WERI-Rb-1 (cell line): ENCODE data around the gene PABPN1L.

Experiments
- DNase-seq: peaks from one replicate; pipeline ENCODE4 v3.0.0-alpha.2; 2020
- H3K27ac ChIP-seq: fragments of 250-450 bp; sonication (Bioruptor Pico); 2 replicates; pipeline ENCODE4 v1.5.1; 2020; ENCODE audit warnings: mild to moderate bottlenecking, moderate library complexity
- H3K27me3 ChIP-seq: fragments of 250-450 bp; sonication (Bioruptor Pico); 2 replicates; pipeline ENCODE4 v1.5.1; 2021; ENCODE audit warnings: mild to moderate bottlenecking, low read depth, moderate library complexity; ENCODE audit not compliant: insufficient read depth, severe bottlenecking
- H3K36me3 ChIP-seq: fragments of 250-450 bp; sonication (Bioruptor Pico); 2 replicates; pipeline ENCODE4 v1.5.1; 2020; ENCODE audit warnings: mild to moderate bottlenecking, moderate library complexity
- H3K4me3 ChIP-seq: 2 replicates; pipeline ENCODE4 v1.5.1; 2011; ENCODE audit warnings: low read depth, mild to moderate bottlenecking, control low read depth, low read length
- H3K9me3 ChIP-seq: fragments of 250-450 bp; sonication (Bioruptor Pico); 2 replicates; pipeline ENCODE4 v1.5.1; 2021; ENCODE audit warnings: mild to moderate bottlenecking, moderate library complexity; ENCODE audit not compliant: severe bottlenecking
- TF ChIP-seq, protein P1 (sequence below): IDR thresholded peaks from 2 replicates; pipeline ENCODE4 v1.5.1; 2011; ENCODE audit warnings: low read depth, mild to moderate bottlenecking, control low read depth, inconsistent platforms, low read length

Gene PABPN1L

DNA sequence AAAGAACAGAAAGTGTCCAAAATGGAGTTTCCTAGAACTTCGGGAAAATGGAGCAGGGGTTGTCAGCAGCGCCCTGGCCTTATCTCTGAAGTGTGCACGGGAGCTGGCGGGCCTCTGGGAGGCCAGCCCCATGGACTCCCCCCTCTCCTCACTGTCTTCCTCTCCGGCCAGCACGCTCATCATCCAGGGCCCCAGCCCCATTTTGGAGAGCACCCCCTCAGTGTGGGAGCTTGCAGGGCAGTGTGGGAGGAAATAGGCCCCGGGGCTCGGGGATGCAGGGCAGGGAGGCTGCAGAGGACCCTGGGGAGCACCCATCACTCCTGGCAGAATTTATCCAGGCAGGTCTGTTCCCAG lies 4.9 kb upstream of the PABPN1L start:
- TF ChIP-seq, protein P1, sequence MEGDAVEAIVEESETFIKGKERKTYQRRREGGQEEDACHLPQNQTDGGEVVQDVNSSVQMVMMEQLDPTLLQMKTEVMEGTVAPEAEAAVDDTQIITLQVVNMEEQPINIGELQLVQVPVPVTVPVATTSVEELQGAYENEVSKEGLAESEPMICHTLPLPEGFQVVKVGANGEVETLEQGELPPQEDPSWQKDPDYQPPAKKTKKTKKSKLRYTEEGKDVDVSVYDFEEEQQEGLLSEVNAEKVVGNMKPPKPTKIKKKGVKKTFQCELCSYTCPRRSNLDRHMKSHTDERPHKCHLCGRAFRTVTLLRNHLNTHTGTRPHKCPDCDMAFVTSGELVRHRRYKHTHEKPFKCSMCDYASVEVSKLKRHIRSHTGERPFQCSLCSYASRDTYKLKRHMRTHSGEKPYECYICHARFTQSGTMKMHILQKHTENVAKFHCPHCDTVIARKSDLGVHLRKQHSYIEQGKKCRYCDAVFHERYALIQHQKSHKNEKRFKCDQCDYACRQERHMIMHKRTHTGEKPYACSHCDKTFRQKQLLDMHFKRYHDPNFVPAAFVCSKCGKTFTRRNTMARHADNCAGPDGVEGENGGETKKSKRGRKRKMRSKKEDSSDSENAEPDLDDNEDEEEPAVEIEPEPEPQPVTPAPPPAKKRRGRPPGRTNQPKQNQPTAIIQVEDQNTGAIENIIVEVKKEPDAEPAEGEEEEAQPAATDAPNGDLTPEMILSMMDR: no peak
- Histone ChIP-seq H3K4me3 (0 out of 2 replicates have a peak overlapping the region, but pooled peaks have one; percentile 14), H3K27ac (peak overlapping the region; percentile 71), H3K36me3 (no peaks in the 10 kb centered on the region), H3K9me3 (no peaks in the 10 kb centered on the region), H3K27me3 (no peaks in the 10 kb centered on the region)
- DNase-seq: no peak

DNA sequence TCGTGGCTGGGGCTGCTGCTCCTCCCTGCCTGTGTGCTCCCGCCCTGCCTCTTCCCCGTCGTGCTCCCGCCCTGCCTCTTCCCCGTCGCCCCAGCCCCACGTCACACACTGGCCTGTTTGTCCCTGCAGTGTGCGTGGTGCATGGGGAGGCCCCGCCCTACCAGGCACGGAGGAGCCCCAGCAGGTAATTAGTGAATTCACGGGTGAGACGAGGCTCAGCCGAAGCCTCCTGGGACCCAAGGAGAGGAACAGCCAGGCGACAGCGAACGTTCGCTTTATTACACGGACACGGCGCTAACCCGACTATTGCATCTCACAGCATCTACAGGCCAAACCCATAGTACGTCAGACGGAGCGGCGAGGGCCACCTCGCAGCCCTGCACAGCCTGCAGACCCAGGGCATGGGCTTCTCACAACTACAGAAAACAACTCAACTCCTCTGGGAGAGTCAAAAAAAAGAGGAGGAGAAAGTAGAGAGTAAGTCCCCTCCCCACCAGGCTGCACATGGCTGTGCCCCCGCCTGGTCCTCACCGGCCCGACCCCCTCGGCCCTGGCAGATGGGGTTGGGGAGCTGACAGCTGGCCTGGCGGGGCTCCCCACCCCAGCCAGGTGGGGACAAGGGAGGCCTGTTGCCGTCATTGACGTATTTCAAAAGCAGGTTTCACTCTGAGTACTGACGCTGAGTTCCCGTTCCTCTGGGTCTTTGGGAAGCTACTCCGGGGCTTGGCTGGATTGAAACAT lies 4.3 kb upstream of the PABPN1L start:
- peak; percentile 53 for DNase-seq
- Histone ChIP-seq H3K4me3 (peak overlapping the region; percentile 14), H3K36me3 (no peaks in the 10 kb centered on the region), H3K27me3 (no peaks in the 10 kb centered on the region), H3K9me3 (no peaks in the 10 kb centered on the region), H3K27ac (peak overlapping the region; percentile 71)
- TF ChIP-seq, protein P1: no peak

DNA sequence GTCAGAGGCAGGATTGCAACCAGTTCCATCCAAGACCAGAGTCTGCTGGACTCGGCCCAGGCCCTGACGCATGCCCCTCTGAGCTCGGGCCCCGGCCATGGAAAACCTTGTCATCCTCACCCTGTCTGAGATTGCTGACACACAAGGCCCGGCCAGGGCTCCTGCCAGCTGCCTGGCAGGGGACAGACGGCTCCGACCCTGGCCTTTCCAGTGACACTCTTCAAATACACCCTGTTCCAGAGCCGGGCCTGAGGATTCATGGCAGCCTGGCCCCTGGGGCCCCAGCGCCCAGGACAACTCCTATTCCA lies 3.2 kb upstream of the PABPN1L start:
- TF ChIP-seq, protein P1: no peak
- H3K9me3 ChIP-seq: no peaks in the 10 kb centered on the region
- peak overlapping the region; percentile 74 for H3K27ac ChIP-seq

DNA sequence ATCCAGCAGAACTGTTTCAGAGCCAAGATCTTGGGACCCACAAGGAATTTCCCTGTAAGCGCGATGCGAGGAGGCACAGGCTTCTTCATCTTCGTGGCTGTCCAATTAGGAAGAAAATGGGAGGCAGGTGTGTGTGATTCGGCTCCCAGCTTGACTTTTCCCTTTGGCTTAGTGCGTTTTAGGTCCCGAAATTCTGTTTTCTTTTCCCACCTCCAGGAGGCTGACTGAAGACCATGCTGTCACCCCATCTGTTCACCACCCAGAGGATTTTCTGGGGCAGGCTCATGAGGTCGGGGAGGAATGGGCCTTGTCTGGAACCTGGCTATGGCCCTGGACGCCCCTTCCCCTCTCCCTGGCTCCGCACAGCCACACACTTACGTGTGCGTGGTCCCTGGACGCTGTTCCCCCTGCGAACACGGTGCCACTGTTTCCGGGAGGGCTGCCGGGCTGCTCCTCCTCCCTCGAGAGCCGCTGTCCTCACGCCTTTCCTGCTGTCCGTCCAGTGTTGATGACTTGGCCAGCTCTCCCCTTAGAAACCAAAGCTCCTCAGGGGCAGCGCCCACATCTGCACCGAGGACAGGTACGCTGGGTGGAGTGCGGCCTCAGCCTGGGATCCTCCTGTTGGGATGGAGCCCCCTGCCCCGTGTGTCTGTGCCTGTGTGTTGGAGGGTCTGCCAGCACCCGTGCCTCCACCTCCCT lies 2.7 kb upstream of the PABPN1L start:
- Histone ChIP-seq H3K36me3 (no peaks in the 10 kb centered on the region), H3K9me3 (no peaks in the 10 kb centered on the region), H3K4me3 (no peak overlapping the region), H3K27ac (peak overlapping the region; percentile 74), H3K27me3 (no peaks in the 10 kb centered on the region)
- peak; percentile 44 for DNase-seq
- TF ChIP-seq, protein P1: no peak

More for the DNA sequence above, 3.2 kb upstream of the PABPN1L start:
- no peaks in the 10 kb centered on the region for H3K27me3 ChIP-seq
- H3K36me3 ChIP-seq: no peaks in the 10 kb centered on the region
- no peak for DNase-seq
- H3K4me3 ChIP-seq: no peak overlapping the region

DNA sequence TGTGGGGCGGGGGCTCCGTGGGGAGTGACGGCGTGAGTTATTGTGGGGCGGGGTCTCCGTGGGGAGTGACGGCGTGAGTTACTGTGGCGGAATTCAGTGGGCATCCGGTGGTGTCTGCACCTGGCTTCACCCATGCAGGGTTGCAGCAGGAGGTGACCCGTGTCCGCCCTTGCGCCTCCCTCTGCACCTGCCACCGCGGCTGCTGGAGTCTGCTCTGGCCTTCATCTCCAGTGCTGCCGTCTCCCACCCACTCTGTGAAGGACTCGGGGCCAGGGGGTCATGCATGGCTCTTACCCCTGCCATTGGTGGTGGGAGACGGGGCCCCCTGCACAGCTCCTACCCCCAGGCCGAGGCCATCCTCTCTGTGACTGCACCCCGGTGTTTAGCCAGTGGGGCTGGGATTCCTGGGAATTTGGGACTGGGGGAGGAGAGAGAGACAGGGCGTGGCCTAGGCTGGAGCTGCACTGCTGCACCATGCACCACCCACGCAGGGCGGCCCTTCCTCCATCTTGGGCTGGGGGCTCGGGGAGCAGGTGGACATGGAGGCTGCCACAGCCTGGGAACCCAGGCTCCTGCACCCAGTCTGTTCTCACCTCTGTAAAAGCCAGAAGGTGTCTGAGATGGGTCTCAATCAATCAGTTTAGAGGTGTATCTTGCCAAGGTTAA lies 1.3 kb upstream of the PABPN1L start:
- DNase-seq: no peak
- H3K27ac ChIP-seq: no peak overlapping the region; the same call in 1 of the 2 replicates
- H3K27me3 ChIP-seq: no peaks in the 10 kb centered on the region
- TF ChIP-seq, protein P1: no peak
- no peaks in the 10 kb centered on the region for H3K36me3 ChIP-seq
- no peak overlapping the region for H3K4me3 ChIP-seq
- no peaks in the 10 kb centered on the region for H3K9me3 ChIP-seq
